NCI-H2227 (cell line): Measurements from ENCODE around the gene ITGB3BP.
"Not testable (repeated sequence)": the region's sequence is repeated elsewhere in the genome, so short reads cannot be mapped to it uniquely, and the experiment has no call there.

Experiments
- DNase-seq: peaks from one replicate; lab custom pipeline; 2025; ENCODE audit not compliant: unreplicated experiment; lab: John Stamatoyannopoulos, UW

The ITGB3BP gene

DNA sequence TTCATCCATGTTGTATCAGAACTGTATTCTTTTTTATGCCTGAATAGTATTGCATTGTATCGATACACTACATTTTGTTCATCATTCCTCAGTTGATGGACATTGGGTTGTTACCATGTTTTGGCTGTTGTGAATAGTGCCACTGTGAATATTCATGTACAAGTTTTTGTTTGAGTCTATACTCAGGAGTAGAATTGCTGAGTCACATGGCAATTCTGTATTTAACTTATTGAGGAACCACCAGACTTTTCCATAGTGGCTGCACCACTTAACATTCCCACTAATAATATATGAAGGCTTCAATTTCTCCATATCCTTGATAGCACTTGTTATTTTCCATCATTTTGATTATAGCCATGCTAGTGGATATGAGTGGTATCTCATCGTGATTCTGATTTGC is 99.4 kb downstream of the ITGB3BP start:
- DNase-seq: no peak

- DNase-seq: not testable (repeated sequence)
Measured at GRCh38 chr1:63420746-63421145, 102.3 kb downstream of the ITGB3BP start.

DNA sequence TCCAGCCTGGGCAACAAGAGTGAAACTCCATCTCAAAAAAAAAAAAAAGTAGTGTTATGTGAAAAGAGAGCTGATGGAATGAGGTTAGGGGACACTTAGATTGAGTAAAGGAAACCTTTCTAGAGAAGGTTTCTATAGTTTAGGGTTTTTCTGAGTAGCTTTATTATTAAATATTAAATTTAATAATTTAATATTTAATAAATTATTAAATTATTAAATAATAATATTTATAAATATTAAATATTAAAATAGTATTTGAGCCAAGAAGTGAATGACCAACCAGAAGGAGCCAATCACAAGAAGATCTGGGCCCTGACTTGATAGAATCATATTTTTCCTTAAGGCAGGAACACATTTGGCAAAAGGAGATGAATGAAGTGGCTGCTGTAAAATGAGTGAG is 104.9 kb downstream of the ITGB3BP start:
- no peak for DNase-seq

DNA sequence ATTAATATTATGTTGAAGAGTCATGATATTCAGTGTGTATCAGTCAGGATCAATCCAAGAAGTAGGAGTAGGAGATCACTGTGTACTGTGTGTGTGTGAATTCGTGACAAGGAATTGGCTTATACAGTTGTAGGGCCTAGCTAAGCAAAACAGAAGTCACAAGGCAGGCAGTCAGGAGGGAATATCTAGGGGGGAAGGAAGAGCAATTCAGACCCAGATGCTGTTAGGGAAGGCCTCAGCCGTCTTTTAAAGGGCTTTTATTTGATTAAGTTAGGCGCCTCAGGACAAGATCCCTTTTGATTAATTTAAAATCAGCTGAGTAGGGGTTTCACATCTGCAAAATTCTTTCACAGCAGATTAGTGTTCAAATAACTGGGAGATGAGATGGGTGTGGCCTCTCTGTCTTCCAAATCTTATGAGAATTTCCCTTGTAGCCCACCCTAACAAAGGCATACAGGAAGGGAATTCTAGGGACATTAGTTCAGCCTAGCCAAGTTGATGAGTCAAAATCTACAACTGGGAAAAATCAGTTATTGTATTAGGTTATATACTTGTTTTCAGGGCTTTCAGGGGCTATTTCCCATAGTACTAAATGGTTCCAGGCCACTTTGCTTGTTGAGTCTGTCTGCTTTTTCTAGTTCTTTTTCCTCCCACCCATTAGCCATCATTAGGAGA is 108.2 kb downstream of the ITGB3BP start:
- no peak for DNase-seq

GRCh38 chr1:63413394-63413793 is 109.6 kb downstream of the ITGB3BP start:
- no peak for DNase-seq

GRCh38 chr1:63411066-63411465 is 112.0 kb downstream of the ITGB3BP start:
- DNase-seq: no peak

DNA sequence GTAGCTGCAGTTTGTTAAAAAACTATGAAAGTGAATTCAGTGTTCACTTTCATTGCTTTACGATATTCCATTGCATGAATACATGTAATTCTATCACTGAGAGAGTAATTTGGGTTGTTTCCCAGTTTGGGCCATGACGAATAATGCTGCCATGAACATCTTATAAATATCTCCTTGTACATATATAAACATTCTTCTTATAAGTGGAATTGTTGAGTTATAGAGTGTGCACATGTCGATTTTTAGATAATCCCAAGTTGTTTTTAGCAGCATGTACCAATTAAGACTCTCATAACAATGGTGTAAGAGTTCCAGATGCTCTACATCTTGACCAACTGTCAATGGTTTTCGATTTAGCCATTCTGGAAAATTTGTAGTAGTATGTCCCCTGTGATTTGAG is 114.7 kb downstream of the ITGB3BP start:
- DNase-seq: no peak

DNA sequence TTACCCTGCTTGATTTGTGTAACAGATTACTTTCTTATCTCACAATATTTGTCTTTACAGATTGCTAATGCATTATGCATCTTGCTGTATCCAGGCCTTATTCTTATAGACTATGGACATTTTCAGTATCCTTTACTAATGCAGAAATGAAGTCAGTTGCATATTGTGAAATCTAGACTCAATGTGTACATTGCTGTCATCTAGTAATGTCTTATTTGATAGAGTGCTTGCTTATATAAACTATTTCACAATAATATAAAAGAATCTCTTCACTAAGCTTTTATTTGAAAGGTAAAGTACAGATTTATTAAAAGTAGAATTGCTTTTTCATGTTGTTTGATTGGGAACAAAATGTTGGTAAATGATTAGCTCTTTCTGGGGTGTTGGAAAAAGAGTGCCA is 116.0 kb downstream of the ITGB3BP start:
- no peak for DNase-seq

GRCh38 chr1:63405987-63406386 is 117.0 kb downstream of the ITGB3BP start:
- no peak for DNase-seq

DNA sequence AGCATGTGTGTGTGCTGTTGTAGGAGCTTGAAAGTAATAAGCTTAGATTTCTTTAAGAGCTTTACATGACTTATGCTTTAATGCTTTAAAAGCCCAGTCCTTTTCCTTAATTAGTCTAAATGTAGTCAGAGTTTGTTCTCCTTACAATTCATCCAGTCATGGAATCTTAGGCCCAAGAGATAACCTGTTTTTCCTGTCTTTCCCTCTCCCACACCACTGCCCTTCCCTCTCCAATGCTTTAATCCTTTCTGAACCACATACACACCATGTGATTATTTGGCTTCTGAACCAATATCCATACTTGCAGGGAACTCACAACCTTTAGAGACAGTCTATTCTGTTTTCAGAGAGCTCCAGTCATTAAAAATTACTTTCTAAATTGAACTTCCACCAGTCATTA is 118.0 kb downstream of the ITGB3BP start:
- DNase-seq: no peak

DNA sequence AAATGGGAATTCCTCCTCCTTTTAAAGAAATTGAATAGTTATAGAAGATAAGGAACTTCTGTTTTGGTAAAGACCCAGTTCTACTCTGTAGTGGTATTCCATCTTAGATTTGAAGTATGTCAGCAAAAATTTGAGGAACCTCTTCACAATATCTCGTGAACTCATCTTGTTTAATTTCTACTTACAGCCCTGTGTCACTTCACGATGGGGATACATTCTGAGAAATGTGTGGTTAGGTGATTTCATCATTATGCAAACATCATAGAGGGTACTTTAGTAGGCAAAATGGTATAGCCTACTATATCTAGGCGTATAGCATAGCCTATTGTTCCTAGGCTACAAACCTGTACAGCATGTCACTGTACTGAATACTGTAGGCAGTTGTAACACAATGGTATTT is 119.6 kb downstream of the ITGB3BP start:
- DNase-seq: no peak

DNA sequence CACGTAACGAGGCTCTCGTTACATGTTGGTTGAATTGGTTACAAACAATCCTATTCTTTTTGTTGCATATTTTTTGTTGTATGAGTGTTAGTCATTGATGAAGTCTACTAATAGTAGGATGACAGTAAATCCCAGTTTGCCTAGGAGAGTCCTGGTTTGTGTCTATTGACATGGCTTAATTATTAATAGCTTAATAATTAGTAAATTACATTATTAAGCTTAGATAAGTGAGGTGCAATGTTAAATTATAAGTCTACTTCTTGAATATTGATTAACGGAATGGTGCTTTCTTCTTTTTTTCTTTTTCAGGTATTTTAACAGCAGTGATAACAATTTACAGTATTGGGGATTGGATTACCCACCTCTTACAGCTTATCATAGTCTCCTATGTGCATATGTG is 121.1 kb downstream of the ITGB3BP start:
- no peak for DNase-seq
